Daoy (cell line): ENCODE data around the gene NUDT21. TPM values are rescaled to one million over a fixed set of nuclear protein-coding genes. Genes with fewer than 3 reads are reported as not detected.
"Not testable (repeated sequence)": the region's sequence is repeated elsewhere in the genome, so short reads cannot be mapped to it uniquely, and the experiment has no call there.

Experiments
- DNase-seq: peaks from one replicate; pipeline ENCODE4 v3.0.0-alpha.2; 2015; ENCODE audit warnings: low read depth
- total RNA-seq: library from RNA; depleted of rRNA; stranded (reverse); fragments of >200 nt; shearing (Covaris generic); gene quantifications from 2 replicates; pipeline ENCODE4 v1.2.3, GENCODE V29; 2014; rRNA removed

The NUDT21 gene
- total RNA-seq, 1 experiment from 2014 or later = 102 TPM

GRCh38 chr16:56380778-56381485 is 70.2 kb downstream of the NUDT21 start:
- DNase-seq = not testable (repeated sequence)

Other genes with a start within 250 kb of the NUDT21 start
- 71.7 and 122 TPM in 2 replicates for gene AMFR, start 25.8 kb downstream of the NUDT21 start, total RNA-seq
- gene OGFOD1, start 222 bp upstream of the NUDT21 start, total RNA-seq = 61.5 and 152 TPM in 2 replicates
- 22.8 and 33.0 TPM in 2 replicates for gene BBS2, start 68.7 kb upstream of the NUDT21 start, total RNA-seq
- gene MT4, start 113.7 kb upstream of the NUDT21 start, total RNA-seq = not detected in 2 replicates
- not detected in 2 replicates for gene MT3, start 138.2 kb upstream of the NUDT21 start, total RNA-seq
- 207 and 248 TPM in 2 replicates for gene MT2A, start 157.3 kb upstream of the NUDT21 start, total RNA-seq
- 248 and 365 TPM in 2 replicates for gene MT1E, start 174.4 kb upstream of the NUDT21 start, total RNA-seq
- 0.74 and 7.4 TPM in 2 replicates for gene MT1M, start 181.3 kb upstream of the NUDT21 start, total RNA-seq
- not detected in 2 replicates for gene MT1A, start 187.3 kb upstream of the NUDT21 start, total RNA-seq
- not detected in 2 replicates for gene MT1B, start 200.6 kb upstream of the NUDT21 start, total RNA-seq
- 0.29 TPM in 1 of 2 replicates, not detected in the other for gene MT1F, start 206.6 kb upstream of the NUDT21 start, total RNA-seq
- gene MT1G, start 216.7 kb upstream of the NUDT21 start, total RNA-seq = 8.2 and 16.3 TPM in 2 replicates
- not detected in 2 replicates for gene MT1H, start 218.5 kb upstream of the NUDT21 start, total RNA-seq
- gene MT1X, start 231.1 kb upstream of the NUDT21 start, total RNA-seq = 70.4 and 106 TPM in 2 replicates